ENCODE measurements around the gene CCDC17. TPM values are rescaled to one million over a fixed set of nuclear protein-coding genes. Genes with fewer than 3 reads are reported as not detected.

CCDC17 gene
- total and polyA plus RNA-seq, 11 donors, result 0.20 to 2.0 (median 0.93) TPM

DNA sequence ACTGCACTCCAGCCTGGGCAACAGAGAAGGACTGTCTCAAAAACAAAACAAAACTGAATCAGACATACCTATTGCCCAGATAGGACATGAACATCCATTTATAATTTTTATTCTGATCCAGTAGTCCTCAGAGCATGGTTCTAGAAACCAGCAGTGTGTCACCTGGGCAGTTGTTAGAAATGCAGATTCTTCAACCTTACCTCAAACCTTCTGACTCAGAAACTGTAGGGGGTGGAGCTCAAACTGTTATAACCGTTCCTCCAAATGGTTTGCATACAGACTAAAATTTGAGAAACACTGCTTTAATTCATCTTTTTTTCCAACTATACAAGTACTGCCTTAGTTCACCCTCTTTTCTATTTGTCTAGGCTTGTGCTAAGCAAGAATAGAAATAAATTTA, 34.0 kb downstream of the CCDC17 start:
- H3K27ac ChIP-seq, result peak overlapping the region in 5 of 12 donors; percentile 11 to 49 (median 23)

DNA sequence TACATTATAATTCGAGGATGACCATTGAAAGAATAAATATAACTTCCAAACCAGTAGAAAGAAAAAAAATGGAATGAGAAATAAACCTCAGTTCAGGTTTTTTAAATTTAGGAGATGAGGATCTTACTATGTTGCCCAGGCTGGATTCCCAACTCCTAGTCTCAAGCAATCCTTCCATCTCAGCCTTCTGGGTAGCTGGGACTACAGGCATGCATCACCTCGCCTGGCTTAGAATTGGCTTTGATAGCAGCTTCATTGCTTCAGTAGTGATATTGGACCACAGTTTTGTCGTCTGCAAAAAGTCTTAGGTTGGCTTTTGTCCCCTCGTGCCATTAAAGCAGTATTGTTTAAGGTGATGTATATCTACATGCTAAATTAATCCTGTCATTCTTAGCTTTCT, 37.1 kb downstream of the CCDC17 start:
- Histone ChIP-seq H3K4me3 (peak overlapping the region in 1 of 12 donors; percentile 41), H3K27me3 (no peaks in the 10 kb centered on the region), H3K9me3 (no peaks in the 10 kb centered on the region), H3K27ac (peak overlapping the region in 1 of 12 donors; percentile 76), H3K36me3 (peaks cover 0 to 10% (median 5%) of the 10 kb centered on the region in 9 donors), H3K4me1 (peaks cover 0 to 40% (median 18%) of the 10 kb centered on the region in 12 donors)
- intact Hi-C loops (cut with DNase I), result loop anchor here in 3 of 10 donors (10.0 kb wide), 1 partner anchor 98 kb away; the partner anchor contains the start of genes GPBP1L1 (in 3 of the 3) and TMEM69 (in 3 of the 3)
- ATAC-seq (no peak), DNase-seq (no peak)
- 77 to 85% (median 80%) methylated on average over 4 of the region's 4 CpGs for WGBS, 4 donors
- TF ChIP-seq, protein P1, sequence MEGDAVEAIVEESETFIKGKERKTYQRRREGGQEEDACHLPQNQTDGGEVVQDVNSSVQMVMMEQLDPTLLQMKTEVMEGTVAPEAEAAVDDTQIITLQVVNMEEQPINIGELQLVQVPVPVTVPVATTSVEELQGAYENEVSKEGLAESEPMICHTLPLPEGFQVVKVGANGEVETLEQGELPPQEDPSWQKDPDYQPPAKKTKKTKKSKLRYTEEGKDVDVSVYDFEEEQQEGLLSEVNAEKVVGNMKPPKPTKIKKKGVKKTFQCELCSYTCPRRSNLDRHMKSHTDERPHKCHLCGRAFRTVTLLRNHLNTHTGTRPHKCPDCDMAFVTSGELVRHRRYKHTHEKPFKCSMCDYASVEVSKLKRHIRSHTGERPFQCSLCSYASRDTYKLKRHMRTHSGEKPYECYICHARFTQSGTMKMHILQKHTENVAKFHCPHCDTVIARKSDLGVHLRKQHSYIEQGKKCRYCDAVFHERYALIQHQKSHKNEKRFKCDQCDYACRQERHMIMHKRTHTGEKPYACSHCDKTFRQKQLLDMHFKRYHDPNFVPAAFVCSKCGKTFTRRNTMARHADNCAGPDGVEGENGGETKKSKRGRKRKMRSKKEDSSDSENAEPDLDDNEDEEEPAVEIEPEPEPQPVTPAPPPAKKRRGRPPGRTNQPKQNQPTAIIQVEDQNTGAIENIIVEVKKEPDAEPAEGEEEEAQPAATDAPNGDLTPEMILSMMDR (IDR thresholded peaks at IDR 0.05), result no peak

More for the DNA sequence above, 34.0 kb downstream of the CCDC17 start:
- WGBS, 4 donors, result 45 to 65% (median 59%) methylated on average over 1 of the region's 1 CpG
- peak in 2 of 4 donors; percentile 3 to 12 for ATAC-seq
- no peak for DNase-seq
- Histone ChIP-seq H3K9me3 (no peaks in the 10 kb centered on the region), H3K4me1 (peaks cover 0 to 26% (median 17%) of the 10 kb centered on the region in 12 donors), H3K27me3 (no peaks in the 10 kb centered on the region), H3K4me3 (peak overlapping the region in 7 of 12 donors; percentile 15 to 36 (median 25)), H3K36me3 (peaks cover 0 to 39% (median 32%) of the 10 kb centered on the region in 9 donors)
- TF ChIP-seq POLR2A (IDR thresholded peaks at IDR 0.05), result no peak
- TF ChIP-seq, protein P1 (IDR thresholded peaks at IDR 0.05), result no peak
- intact Hi-C loops (cut with DNase I), result loop anchor here in 3 of 10 donors (10.0 kb wide), 1 partner anchor 95 kb away; the partner anchor contains the start of genes GPBP1L1 (in 3 of the 3) and TMEM69 (in 3 of the 3)

DNA sequence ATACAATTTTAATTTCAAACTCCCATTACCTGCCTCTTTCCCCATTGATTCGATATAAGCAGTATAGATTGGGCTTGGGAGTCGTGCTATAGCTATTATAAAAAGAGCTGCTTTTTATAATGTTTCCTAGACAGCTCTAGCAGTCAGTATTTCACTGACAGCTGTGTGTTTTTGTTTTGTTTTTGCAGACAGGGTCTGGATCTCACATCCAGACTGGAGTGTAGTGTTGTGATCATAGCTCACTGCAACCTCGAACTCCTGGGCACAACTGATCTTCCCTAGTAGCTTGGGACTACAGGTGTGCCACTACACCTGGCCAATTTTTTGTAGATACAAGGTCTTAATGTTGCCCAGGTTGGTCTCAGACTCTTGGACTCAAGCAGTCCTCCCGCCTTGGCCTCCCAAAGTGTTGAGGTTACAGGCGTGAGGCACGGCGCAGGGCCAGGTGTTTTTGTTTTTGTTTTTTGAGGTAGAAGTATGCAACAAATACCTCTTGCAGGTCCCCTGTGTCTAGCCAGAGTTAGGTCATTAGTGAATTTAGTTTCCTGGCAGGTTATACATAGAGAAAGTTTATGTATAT, 38.3 kb downstream of the CCDC17 start:
- Histone ChIP-seq H3K4me1 (peaks cover 0 to 41% (median 18%) of the 10 kb centered on the region in 12 donors), H3K9me3 (no peaks in the 10 kb centered on the region), H3K27ac (peak overlapping the region in 4 of 12 donors; percentile 93 to 96 (median 94)), H3K4me3 (peak overlapping the region in 9 of 12 donors; percentile 78 to 99 (median 94)), H3K36me3 (no peaks in the 10 kb centered on the region), H3K27me3 (no peaks in the 10 kb centered on the region)
- ATAC-seq, result no peak
- WGBS, 4 donors, result 40 to 58% (median 45%) methylated on average over 7 of the region's 7 CpGs
- intact Hi-C loops (cut with DNase I), result loop anchor here in 3 of 10 donors (10.0 kb wide), 1 partner anchor 99 kb away; the partner anchor contains the start of genes GPBP1L1 (in 3 of the 3) and TMEM69 (in 3 of the 3)
- no peak for TF ChIP-seq POLR2A (IDR thresholded peaks at IDR 0.05)
- TF ChIP-seq, protein P1 (IDR thresholded peaks at IDR 0.05), result no peak
- DNase-seq, result no peak

DNA sequence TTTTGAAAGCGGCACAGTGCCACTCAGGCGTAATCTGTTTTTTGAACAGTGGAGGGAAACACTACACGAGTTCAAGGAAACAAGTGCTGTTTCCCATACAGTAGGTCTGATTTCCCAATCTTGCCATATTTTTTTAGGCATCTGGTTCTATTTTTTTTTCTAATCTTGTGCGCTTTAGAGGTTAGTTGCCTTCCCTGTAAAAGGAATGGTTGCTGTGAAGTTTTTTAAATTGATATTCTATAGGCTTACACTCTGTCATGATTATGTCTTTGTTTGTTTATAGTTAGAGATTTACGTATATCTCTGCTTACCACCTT, 38.8 kb downstream of the CCDC17 start:
- intact Hi-C loops (cut with DNase I), result loop anchor here in 3 of 10 donors (10.0 kb wide), 1 partner anchor 100 kb away; the partner anchor contains the start of genes GPBP1L1 (in 3 of the 3) and TMEM69 (in 3 of the 3)
- TF ChIP-seq, protein P1 (IDR thresholded peaks at IDR 0.05), result no peak
- TF ChIP-seq POLR2A (IDR thresholded peaks at IDR 0.05), result no peak
- 2 to 3% (median 2%) methylated on average over 5 of the region's 5 CpGs for WGBS, 4 donors

More for the DNA sequence above, 38.8 kb downstream of the CCDC17 start:
- no peak for DNase-seq
- Histone ChIP-seq H3K36me3 (no peaks in the 10 kb centered on the region), H3K27ac (peak overlapping the region in 8 of 12 donors; percentile 87 to 96 (median 93)), H3K27me3 (no peaks in the 10 kb centered on the region), H3K4me1 (peaks cover 0 to 41% (median 18%) of the 10 kb centered on the region in 12 donors), H3K4me3 (peak overlapping the region; percentile 78 to 99 (median 93)), H3K9me3 (no peaks in the 10 kb centered on the region)
- no peak for ATAC-seq

Data from heart left ventricle (tissue), 16 donors.